OCI-LY3 (cell line): Measurements from ENCODE around the gene CYS1.

ENCODE experiments used
- H2AFZ ChIP-seq: fragments of 200-600, 300-600 bp; shearing (Covaris generic); 2 replicates; pipeline ENCODE4 v1.6.0; 2014; ENCODE audit warnings: antibody characterized with exemption, low read depth, low read length
- H3K27ac ChIP-seq: fragments of 200-600, 300-600 bp; sonication (generic); 2 replicates; pipeline ENCODE4 v1.5.1; 2014; ENCODE audit warnings: mild to moderate bottlenecking, low read length, moderate library complexity, mixed read lengths
- H3K27me3 ChIP-seq: fragments of 200-600, 300-600 bp; sonication (generic); 2 replicates; pipeline ENCODE4 v1.6.1; 2014; ENCODE audit warnings: low read depth, low read length, mixed read lengths
- H3K36me3 ChIP-seq: fragments of 200-600, 300-600 bp; sonication (generic); replicated peaks from 2 replicates; pipeline ENCODE3; 2014; ENCODE audit warnings: low read depth, low read length, mixed read lengths
- H3K4me1 ChIP-seq: fragments of 300-600, 200-600 bp; sonication (generic); 2 replicates; pipeline ENCODE4 v1.6.1; 2014; ENCODE audit warnings: low read length, mixed read lengths
- H3K4me2 ChIP-seq: fragments of 200-600, 300-600 bp; sonication (generic); 2 replicates; pipeline ENCODE4 v1.6.1; 2014; ENCODE audit warnings: low read length, mixed read lengths
- H3K4me3 ChIP-seq: fragments of 300-600, 200-600 bp; sonication (generic); 2 replicates; pipeline ENCODE4 v1.5.1; 2014; ENCODE audit warnings: antibody characterized with exemption, mild to moderate bottlenecking, low read length, moderate library complexity
- H3K79me2 ChIP-seq: fragments of 300-600, 200-600 bp; shearing (Covaris generic); 2 replicates; pipeline ENCODE4 v1.6.1; 2014; ENCODE audit warnings: mild to moderate bottlenecking, low read length, mixed read lengths
- H3K9ac ChIP-seq: fragments of 300-600, 200-600 bp; shearing (Covaris generic); 2 replicates; pipeline ENCODE4 v1.6.0; 2014; ENCODE audit warnings: mild to moderate bottlenecking, low read length, moderate library complexity
- H3K9me3 ChIP-seq: fragments of 200-600, 300-600 bp; shearing (Covaris generic); 2 replicates; pipeline ENCODE4 v1.6.1; 2014; ENCODE audit warnings: low read length, mixed read lengths; ENCODE audit not compliant: insufficient read depth
- H4K20me1 ChIP-seq: fragments of 200-600, 300-600 bp; sonication (generic); 2 replicates; pipeline ENCODE4 v1.6.1; 2016; ENCODE audit warnings: low read length, mixed read lengths; ENCODE audit not compliant: insufficient read depth
- EZH2phosphoT487 ChIP-seq: fragments of 200-600 bp; shearing (Covaris generic); IDR thresholded peaks from 2 replicates; pipeline ENCODE4 v1.6.1; 2018; ENCODE audit warnings: antibody characterized with exemption, mixed run types, low read depth
- TF ChIP-seq, protein P1 (sequence below): fragments of 200-600, 300-600 bp; sonication (generic); IDR thresholded peaks from 2 replicates; pipeline ENCODE4 v1.5.1; 2014; ENCODE audit warnings: antibody characterized with exemption, low read length, low read depth

The CYS1 gene

DNA sequence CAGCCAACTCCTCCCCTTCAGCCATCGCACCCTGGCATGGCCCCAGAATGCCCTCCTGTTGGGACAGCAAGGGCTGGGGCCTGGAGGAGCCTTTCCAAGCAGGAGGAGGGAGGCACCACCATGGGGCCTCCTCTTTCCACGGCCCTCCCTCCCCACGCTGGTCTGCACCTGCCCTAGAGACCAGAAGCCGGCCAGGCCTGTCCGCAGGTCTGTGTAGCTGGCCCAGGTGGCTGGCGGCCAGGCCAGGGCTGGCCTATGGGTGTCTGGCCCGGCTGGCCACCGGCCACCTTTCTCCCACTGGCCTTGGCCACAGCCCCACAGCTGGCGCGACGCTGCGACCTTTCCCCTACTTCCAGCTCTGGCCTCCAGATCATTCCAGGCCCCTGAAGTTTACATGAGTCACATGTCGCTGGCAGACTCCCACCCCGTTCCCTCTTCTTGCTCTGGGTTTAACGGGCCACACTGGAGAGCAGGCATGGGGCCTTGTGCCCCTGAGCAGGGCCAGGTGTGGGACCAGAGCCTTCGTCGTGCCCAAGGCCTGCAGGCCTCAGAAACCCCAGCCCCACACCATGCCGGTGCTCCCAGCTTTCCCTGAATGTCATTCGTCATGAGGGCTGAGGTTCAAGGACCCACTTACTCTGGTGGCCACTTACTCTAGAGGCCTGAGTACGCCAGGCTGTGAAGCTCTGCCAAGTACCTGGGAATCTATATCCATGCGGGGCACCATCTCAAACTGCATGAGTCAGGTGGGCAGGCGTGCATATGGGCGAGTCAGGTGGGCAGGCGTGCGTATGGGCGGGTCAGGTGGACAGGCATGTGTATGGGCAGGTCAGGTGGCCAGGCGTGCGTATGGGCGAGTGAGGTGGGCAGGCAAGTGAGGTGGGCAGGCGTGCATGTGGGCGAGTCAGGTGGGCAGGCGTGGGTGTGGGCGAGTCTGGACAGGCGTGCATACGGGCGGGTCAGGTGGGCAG, 70.1 kb downstream of the CYS1 start:
- Histone ChIP-seq H3K36me3 (no peaks in the 10 kb centered on the region), H3K9me3 (no peaks in the 10 kb centered on the region), H3K4me2 (no peak overlapping the region), H3K4me3 (no peak overlapping the region), H2AFZ (no peak overlapping the region), H3K9ac (no peak overlapping the region), H3K79me2 (no peaks in the 10 kb centered on the region), H3K27ac (no peak overlapping the region), H3K4me1 (no peaks in the 10 kb centered on the region), H3K27me3 (no peaks in the 10 kb centered on the region), H4K20me1 (no peaks in the 10 kb centered on the region)
- TF ChIP-seq, protein P1, sequence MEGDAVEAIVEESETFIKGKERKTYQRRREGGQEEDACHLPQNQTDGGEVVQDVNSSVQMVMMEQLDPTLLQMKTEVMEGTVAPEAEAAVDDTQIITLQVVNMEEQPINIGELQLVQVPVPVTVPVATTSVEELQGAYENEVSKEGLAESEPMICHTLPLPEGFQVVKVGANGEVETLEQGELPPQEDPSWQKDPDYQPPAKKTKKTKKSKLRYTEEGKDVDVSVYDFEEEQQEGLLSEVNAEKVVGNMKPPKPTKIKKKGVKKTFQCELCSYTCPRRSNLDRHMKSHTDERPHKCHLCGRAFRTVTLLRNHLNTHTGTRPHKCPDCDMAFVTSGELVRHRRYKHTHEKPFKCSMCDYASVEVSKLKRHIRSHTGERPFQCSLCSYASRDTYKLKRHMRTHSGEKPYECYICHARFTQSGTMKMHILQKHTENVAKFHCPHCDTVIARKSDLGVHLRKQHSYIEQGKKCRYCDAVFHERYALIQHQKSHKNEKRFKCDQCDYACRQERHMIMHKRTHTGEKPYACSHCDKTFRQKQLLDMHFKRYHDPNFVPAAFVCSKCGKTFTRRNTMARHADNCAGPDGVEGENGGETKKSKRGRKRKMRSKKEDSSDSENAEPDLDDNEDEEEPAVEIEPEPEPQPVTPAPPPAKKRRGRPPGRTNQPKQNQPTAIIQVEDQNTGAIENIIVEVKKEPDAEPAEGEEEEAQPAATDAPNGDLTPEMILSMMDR, result no peak
- TF ChIP-seq EZH2phosphoT487, result no peak

DNA sequence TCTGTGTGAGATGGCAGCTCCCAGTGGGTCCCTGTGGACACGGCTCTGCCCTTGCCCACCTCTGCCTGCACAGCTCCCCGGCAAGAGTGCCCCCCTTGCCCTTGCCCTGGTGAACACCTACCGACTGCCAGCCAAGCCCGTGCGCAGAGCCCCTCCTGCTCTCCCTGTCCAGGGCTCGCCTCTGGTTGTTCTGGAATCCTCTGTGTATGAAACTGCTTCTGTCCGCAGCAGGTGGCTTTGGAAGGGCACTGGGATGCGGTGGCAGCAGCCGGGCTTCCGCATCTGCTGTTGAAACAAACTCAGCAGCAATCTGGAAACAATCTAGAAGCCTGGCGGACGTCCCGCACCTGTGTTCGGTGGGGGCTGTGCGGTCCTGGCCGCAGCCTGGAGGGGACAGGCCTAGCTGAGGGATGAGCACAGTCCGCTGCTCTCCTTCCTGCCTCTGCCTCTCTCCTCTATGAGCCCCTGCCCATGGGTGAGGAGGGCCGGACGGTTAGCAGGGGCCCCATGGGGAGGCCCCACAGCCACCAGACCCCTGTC, 70.9 kb downstream of the CYS1 start:
- no peaks in the 10 kb centered on the region for H3K9me3 ChIP-seq
- no peak overlapping the region for H2AFZ ChIP-seq
- H3K9ac ChIP-seq, result no peak overlapping the region
- no peak for TF ChIP-seq EZH2phosphoT487
- TF ChIP-seq, protein P1, result no peak
- no peak overlapping the region for H3K27ac ChIP-seq
- no peak overlapping the region for H3K4me3 ChIP-seq
- H3K4me2 ChIP-seq, result no peak overlapping the region
- no peaks in the 10 kb centered on the region for H3K4me1 ChIP-seq
- H3K27me3 ChIP-seq, result no peaks in the 10 kb centered on the region
- H4K20me1 ChIP-seq, result no peaks in the 10 kb centered on the region
- no peaks in the 10 kb centered on the region for H3K79me2 ChIP-seq
- H3K36me3 ChIP-seq, result no peaks in the 10 kb centered on the region

DNA sequence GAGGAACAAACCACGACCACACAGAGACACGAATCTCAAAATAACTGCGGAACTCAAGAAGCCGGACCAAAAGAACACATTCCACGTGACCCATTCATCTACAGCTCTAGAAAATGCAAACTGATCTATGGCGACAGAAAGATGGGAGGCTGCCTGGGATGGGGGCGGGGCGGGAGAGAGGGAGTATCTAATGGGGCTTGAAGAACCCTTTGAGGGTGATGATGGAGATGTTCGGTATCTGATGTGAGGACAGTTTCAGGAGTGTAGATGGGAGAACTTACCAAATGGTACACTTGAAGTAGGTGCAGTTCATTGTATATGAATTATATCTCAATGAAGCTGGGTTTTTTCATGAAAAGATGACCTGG, 71.4 kb downstream of the CYS1 start:
- Histone ChIP-seq H3K4me3 (no peak overlapping the region), H3K36me3 (no peaks in the 10 kb centered on the region), H3K9me3 (no peaks in the 10 kb centered on the region), H3K27me3 (no peaks in the 10 kb centered on the region), H3K9ac (no peak overlapping the region), H2AFZ (no peak overlapping the region), H3K4me2 (no peak overlapping the region), H3K4me1 (no peaks in the 10 kb centered on the region), H3K27ac (no peak overlapping the region), H3K79me2 (no peaks in the 10 kb centered on the region), H4K20me1 (no peaks in the 10 kb centered on the region)
- TF ChIP-seq, protein P1, result no peak
- TF ChIP-seq EZH2phosphoT487, result no peak

DNA sequence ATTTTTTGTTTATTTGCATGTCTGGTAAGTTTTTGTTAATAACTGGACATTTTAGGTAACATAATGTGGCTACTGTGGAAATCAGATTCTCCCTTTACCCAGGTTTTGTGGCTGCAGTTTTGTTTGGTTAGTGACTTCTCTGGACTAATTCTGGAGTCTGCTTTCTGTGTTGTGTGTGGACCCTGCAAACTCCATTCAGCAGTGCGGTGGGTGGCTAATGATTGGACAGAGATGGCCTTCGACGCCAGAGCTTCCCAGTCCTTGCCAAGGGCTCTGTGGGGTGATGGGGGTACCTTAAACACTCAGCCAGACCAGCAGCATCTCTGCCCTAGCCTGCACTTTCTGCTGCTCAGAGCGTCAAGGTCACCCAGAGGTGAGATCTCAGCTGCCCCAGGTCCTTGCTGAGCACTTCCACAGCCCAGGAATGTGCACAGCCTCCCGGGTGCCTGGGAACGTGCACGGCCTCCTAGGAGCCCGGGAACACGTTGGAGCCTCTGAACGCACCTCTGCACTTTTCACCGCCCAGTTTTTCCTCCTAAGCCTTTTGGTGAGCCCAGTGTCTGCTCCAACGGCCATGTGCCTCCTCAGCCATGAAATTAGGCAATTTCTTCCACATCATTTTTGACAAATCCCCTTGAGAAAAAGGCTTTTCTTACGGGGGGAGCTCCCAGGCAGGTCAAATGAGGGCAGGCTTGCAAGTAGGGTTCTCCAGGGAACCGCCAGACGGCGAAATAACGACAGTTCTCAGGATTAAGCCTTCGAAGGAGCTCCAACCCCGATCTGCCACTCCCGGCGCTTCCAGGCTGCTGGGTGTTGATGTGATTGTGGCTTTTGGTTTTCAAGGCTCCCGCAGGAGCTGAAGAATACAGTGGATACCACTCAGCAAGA, 72.0 kb downstream of the CYS1 start:
- Histone ChIP-seq H3K9me3 (no peaks in the 10 kb centered on the region), H3K79me2 (no peaks in the 10 kb centered on the region), H2AFZ (no peak overlapping the region), H3K27ac (no peak overlapping the region), H3K4me3 (no peak overlapping the region), H3K4me2 (no peak overlapping the region), H3K36me3 (no peaks in the 10 kb centered on the region), H4K20me1 (no peaks in the 10 kb centered on the region), H3K9ac (no peak overlapping the region), H3K4me1 (no peaks in the 10 kb centered on the region), H3K27me3 (no peaks in the 10 kb centered on the region)
- TF ChIP-seq EZH2phosphoT487, result no peak
